ENCODE results near the gene COPG2.

DNA sequence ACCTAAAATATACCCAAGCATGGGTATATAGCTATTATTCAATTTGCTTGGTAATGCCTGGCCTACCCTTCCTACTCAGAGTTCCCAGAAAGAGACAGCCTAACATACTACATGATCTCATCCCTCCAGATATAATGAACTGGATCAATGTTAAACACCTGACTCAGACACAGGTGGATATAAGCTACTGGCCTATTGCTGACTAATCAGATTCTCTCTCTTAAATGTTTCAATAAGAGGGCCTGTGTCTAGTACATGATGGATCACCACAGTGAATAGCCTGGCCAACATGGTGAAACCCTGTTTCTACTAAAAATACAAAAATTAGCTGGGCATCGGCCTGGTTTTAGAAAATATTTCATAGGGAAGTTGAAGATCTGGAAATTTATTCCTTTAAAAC lies 54.1 kb downstream of the COPG2 start:
- TF ChIP-seq CTCF (IDR thresholded peaks at IDR 0.05) (no peak), TAF1 (IDR thresholded peaks at IDR 0.05; ENCODE audit: borderline replicate concordance, low read depth, low read length) (no peak)
- TF ChIP-seq, protein P1, sequence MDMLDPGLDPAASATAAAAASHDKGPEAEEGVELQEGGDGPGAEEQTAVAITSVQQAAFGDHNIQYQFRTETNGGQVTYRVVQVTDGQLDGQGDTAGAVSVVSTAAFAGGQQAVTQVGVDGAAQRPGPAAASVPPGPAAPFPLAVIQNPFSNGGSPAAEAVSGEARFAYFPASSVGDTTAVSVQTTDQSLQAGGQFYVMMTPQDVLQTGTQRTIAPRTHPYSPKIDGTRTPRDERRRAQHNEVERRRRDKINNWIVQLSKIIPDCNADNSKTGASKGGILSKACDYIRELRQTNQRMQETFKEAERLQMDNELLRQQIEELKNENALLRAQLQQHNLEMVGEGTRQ (IDR thresholded peaks at IDR 0.05; ENCODE audit: borderline replicate concordance, low read depth, low read length): no peak
- TF ChIP-seq, protein P2, sequence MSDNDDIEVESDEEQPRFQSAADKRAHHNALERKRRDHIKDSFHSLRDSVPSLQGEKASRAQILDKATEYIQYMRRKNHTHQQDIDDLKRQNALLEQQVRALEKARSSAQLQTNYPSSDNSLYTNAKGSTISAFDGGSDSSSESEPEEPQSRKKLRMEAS (IDR thresholded peaks at IDR 0.05; ENCODE audit: low read depth): no peak

All from SK-N-SH (cell line).